Activated CD4-positive, CD25-positive, alpha-beta regulatory T cell treated with anti-CD3 and anti-CD28 coated beads, Interleukin-2, amount 50 U/mL, for 24 hours (primary cell): ENCODE results near the gene SNHG17.
"Not testable (repeated sequence)": the region's sequence is repeated elsewhere in the genome, so short reads cannot be mapped to it uniquely, and the experiment has no call there.

Experiments used
- ATAC-seq, 2 donors: fragments of 150-1000 bp; cut with Tn5 transposase; one replicate each; pipeline ENCODE4 v1.10.0; 2021; ENCODE audit warnings: mild to moderate bottlenecking in 1 of 2, moderate library complexity in 1 of 2

Gene SNHG17

DNA sequence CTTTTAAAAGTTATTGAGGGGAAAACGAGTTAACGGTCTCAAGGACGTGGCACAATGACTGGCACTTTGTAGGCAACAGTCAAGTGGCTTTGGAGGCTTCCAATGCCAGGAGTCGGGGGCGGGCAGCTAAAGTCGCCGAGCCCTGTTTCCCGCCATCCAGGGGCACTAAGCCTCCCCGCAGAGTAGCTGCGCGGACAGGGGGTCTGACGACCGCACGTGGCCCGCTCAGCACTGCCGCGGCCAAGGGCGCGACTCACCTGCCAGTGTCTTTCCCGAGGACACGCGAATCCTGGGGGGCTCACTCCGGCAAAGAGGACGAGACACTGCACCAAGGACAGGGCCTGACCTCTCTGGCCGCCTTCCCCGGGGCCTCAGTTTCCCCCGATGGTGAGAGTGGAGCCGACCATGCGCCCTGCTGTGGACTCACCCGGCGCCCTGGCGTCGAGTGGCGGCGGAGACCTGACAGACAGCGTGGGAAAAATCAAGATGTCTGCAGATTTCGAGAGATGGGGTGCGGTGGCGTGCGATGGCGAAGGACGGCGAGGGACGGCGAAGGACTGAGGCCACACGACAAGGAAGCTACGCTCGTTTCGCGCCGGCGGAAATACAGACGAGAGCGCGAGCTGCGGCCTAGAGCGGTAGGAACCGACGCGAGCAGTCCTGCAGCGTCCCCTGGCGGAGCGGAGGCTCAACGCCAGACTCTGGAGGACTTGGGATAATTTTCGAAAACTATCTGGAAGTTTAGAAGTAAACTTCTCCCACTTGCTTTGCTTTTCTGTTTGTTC is at the start of gene SNHG17:
SNHG17 (minus strand) TSS at position 559 of the 785 bp plus-strand sequence.
- ATAC-seq: peak; percentile 79 to 80

DNA sequence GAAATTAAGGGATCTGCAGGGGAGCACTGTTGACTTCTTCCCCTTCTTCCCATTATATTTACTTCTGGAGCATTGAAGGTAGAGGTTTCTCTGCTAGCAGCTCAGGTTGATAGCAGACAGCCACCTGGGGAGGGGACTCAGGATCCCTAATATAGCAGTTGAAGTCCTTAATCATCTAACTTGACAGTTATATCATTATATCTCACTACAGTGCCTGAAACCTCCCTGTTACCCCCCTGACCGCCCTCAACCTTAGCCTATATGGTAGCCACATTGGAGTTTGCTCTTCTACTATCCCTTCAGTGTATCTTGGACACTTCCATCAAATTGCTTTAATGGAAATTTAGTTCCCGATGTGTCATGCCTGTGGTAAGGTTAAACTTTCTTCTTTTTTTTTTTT is 44.5 kb upstream of the SNHG17 start:
- no peak for ATAC-seq

DNA sequence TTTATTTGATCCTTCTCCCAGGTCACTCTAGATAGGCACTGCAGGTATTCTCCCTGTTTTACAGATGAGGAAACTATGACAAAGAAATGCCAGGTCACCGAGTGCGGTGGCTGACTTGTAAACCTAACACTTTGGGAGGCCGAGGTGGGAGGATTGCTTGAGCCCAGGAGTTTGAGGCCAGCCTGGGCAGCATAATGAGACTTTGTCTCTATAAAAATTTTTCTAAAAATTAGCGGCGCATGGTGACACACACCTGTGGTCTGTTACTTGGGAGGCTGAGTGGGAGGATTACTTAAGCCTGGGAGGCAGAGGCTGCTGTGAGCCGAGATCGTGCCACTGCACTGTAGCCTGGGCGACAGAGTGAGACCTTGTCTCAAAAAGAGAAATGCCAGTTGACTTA is 42.6 kb upstream of the SNHG17 start:
- no peak for ATAC-seq

DNA sequence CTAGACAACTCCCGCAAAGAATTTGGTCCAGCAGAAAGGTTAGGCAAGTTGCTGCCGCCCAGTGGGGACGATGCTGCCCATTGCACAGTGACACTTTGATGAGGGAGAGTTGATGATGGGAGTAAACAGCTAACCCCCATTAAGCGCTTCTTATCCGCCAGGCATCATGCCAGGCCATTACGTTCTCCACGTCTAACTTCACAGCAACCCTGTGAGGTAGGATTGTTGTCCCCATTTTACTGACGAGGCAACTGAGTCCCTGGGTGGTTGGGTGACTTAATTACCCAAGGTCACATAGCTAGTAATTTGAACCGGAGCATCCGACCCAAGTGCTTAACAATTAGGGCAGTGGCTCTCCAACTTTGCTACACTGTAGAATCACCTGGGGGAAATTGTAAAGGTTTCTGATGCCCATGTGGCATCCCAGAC is 38.3 kb upstream of the SNHG17 start:
- no peak for ATAC-seq

DNA sequence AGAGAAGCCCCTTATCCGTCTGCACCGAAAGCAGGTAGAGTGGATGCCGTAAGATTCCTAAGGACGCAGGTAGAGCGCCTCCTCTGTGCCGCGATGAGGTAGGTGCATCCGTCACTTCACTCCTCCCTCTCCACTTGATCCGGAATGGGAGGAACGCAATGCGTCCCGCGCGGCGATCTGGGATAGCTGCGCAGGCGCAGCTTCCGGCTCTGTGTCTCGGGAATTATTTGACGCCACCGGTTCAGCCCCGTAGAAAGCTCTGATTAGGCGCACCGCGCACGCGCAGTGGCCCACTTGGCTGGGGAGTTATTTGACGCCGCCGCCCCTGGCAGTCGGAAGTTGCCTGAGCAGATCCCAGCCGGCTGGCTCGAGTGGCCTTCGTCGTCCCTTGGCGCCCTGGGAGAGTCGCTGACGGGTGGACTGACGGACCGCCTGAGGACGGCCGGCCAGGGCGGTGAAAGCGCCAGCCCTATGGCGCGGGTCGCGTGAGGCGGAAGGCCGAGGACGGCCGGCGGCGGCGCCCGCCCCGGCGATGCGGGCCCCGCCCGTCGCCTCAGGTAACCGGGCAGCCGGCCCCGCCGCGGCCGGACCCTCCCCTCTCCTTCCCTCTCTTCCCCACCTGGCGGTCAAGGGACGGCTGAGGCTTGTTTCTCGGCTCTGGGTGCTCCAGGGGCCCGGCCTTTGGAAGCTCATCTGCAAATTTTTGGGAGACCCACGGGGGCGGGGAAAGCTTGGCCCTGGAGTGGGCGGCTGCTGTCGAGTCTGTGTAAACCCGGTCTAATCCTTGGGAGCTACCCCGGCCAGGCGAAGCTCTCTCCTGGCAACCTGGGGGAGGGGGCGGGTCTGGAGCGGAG is 37.6 kb upstream of the SNHG17 start, which contains the start of gene RALGAPB:
RALGAPB (plus strand) TSS at position 331 of the 854 bp plus-strand sequence. CDS start 15,590 bp downstream, outside the sequence.
- peak; percentile 90 to 92 for ATAC-seq

DNA sequence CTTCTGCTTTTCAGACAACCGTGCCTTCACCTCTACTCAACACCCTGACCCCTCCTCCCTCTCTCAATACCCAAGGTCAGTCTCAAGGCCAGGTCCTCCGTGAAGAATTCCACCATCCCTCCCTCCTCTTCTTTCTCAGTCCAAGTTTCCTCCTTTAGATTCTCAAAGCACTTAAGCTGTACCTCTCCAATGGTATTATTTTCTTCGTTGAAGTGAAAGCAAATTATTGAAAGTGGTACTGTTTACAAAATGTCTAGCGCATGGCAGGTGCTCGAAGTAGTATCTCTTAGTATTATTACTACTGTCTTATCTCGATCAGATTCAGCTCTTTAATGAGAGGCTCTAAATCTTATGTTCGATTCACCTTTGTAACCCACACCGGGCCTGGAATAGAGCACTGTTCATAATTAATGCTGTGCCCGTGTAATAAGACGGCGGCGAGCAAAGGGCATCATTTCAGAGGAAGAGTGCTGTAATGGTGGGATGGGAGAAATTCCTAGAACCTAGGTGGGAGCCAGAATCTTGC is 36.9 kb upstream of the SNHG17 start:
- peak; percentile 2 to 3 for ATAC-seq

DNA sequence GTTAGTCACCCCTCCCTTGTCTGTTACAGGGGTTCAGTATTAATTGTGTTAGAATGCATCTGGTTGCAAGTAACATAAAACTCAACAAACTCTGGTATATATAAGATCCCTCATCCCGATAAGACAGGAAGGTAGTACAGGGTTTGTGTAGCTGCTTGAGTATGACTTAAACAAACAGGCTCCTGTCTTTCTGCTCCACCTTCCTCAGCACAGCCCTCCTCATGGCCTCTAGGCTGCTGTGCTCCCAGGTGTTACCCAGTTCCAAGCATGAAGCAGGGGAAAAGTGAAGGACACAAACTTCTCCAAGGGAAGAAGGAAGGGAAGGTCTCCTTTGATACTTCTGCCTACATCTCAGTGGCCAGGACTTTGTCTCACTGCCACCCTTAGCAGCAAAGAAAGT is 36.1 kb upstream of the SNHG17 start:
- no peak for ATAC-seq

DNA sequence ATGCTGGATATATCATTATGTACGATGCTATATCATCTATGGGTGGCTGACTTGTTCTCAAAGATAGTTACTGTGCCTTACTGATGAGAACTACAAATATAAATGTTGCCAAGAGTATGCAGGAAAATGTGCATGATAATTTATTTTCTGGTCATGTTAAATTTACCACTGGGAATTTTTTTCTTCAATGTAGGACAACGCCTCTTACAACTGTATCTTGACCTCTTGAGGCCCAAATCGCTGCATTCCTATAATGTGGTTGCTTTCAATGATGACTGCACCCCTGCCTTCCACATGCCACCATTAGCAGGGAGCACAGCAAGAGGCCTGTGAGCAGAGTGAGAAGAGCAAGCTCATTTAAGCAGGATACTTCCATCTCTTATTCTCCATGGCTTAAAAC is 31.9 kb upstream of the SNHG17 start:
- ATAC-seq: no peak

DNA sequence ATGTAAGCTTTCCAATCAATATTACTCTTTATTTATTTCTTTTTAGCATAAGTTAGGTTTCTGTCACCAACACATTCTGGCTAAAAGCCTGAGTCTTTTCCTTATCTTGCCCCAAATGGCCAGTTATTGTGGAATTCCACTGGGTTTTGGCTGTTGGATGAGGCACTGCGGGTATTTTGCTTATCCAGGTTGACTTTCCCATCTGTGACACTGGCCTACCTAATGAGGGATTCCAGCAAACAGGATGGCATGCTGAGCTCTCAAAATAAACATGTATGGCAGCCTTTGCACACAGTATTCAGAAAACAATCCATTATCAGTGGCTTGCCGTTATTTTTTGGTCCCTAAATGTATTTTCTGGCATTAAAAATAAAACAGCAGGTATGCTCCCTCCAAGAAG is 31.0 kb upstream of the SNHG17 start:
- no peak for ATAC-seq

DNA sequence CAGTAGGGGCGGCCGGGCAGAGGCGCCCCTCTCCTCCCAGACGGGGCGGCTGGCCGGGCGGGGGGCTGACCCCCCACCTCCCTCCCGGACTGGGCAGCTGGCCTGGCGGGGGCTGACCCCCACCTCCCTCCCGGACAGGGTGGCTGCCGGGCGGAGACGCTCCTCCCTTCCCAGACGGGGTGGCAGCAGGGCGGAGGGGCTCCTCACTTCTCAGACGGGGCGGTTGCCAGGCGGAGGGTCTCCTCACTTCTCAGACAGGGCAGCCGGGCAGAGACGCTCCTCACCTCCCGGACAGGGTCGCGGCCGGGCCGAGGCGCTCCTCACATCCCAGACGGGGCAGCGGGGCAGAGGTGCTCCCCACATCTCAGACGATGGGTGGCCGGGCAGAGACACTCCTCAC is 26.4 kb upstream of the SNHG17 start:
- ATAC-seq: not testable (repeated sequence)

DNA sequence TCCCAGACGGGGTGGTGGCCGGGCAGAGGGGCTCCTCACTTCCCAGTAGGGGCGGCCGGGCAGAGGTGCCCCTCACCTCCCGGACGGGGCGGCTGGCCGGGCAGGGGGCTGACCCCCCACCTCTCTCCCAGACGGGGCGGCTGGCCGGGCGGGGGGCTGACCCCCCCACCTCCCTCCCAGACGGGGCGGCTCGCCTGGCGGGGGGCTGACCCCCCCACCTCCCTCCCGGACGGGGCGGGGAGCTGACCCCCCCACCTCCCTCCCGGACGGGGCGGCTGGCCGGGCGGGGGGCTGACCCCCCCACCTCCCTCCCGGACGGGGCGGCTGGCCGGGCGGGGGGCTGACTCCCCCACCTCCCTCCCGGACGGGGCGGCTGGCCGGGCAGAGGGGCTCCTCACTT is 26.0 kb upstream of the SNHG17 start:
- ATAC-seq: not testable (repeated sequence)

DNA sequence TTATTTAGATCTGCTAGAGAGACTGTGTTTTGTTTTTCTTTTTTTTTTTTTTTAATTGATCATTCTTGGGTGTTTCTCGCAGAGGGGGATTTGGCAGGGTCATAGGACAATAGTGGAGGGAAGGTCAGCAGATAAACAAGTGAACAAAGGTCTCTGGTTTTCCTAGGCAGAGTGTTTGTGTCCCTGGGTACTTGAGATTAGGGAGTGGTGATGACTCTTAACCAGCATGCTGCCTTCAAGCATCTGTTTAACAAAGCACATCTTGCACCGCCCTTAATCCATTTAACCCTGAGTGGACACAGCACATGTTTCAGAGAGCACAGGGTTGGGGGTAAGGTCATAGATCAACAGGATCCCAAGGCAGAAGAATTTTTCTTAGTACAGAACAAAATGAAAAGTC is 25.5 kb upstream of the SNHG17 start:
- ATAC-seq: not testable (repeated sequence)

DNA sequence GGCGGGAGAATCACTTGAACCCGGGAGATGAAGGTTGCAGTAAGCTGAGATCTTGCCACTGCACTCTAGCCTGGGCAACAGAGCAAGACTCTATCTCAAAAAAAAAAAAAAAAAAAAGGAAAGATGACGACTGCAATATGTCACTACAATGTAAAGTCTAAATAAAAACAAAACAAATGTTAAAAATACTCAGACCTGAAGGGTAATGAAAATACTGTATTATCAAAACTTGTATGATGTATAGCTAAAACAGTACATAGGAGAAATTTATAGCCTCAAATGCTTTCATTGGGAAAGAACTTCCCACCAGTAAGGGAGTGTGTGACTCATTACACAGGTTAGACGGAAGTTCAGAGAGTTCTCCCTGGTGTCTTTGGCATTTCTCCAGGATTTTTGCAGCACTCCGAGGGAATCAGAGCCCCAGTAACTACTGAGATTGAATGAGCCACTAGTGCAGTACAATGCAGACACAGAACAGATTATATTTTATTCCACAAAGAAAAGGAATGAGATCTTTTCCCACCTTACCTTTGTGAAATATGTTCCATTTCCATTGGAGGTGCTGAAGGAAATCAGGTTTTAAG is 25.0 kb upstream of the SNHG17 start:
- ATAC-seq: no peak

DNA sequence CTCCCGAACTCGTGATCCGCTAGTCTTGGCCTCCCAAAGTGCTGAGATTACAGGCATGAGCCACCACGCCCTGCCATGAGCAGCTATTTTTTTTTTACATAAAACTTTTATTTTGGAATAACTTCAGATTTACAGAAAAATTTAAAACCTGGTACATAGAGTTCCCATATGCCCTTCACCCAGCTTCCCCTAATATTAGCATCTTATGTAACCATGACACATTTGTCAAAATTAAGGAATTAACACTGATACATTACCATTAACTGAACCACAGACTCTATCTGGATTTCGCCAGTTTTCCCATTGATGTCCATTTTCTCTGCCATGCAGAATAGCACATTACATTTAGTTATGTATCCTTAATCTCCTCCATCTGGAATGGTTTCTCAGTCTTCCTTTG is 23.2 kb upstream of the SNHG17 start:
- no peak for ATAC-seq

DNA sequence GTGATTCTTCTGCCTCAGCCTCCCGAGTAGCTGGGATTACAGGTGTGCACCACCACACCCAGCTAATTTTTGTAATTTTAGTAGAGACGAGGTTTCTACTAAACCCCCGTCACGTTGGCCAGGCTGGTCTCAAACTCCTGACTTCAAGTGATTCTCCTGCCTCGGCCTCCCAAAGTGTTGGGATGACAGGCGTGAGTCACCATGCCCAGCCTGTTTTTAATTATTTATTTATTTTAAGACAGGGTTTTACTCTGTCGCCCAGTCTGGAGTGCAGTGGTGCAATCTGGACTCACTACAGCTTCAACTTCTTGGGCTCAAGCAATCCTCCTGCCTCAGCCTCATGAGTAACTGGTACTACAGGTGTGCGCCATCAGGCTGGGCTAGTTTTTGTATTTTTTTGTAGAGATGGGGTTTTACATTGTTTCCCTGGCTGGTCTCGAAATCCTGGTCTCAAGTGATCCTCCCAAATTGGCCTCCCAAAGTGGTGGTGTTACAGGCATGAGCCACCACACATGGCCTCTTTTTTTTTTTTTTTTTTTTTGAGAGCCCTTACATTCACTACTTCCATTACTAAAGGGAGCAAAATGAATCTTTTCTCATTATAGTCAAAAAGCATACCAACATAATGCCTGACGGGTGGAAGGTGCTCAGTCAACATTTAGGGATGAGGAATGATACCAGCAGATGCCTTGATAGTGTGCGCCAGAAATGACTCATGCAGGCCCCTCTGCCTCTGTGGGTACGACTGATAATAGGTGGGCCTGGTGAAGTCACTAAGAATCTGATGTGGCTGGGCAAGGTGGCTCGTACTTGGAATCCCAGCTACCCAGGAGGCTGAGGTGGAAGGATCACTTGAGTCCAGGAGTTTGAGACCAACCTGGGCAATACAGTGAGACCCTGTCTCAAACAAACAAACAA is 19.7 kb upstream of the SNHG17 start:
- no peak for ATAC-seq

DNA sequence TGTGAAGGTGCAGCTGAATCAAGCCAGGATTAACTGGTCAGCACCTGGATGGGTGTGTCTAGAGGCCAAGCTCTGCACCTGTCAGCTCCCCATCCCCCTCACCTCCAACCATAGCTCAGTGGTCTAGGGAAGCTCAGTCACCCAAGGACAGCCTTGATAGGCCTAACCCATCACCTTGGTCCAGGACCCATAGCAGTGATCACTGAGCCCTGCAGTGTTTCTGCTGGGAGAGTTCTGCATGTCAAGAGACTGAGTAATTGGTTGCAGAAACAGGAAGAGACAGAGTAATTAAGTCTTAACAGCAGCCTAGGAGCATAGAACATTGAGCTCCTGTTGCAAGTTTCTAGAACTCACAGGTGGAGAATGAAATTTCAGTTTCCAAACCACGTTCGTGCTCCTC is 18.8 kb upstream of the SNHG17 start:
- no peak for ATAC-seq

DNA sequence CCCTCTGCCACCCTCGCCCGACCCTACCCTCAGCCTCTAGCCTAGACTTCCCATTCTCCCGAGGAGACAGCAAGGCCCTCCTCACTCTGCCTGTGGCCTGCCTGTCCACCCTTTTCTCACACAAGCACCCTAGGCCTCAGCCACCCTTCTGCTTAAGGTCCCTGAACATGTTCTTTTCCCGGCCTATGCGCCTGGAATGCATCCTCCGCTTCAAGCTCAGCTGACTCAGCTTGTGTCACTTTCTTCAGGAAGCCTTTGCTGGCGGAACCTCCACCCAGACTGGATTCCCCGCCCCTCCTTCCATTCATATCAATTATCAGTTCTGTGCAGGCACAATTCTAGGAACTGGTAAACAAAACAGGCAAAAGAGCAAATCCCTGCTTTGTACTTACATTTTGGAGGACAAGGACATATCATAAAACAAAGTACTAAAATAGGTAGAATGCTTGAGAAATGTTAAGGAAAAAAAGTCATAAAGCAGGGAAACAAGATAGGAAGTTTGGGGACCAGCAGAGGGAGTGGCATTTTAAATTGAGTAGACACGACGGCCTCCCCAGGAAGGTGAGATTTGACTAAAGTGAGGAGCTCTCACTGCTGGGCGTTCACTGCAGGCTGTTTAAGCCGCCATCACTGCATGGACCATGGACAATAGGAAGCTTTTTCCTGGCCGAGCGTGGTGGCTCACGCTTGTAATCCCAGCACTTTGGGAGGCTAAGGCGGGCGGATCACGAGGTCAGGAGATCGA is 17.9 kb upstream of the SNHG17 start:
- ATAC-seq: no peak

DNA sequence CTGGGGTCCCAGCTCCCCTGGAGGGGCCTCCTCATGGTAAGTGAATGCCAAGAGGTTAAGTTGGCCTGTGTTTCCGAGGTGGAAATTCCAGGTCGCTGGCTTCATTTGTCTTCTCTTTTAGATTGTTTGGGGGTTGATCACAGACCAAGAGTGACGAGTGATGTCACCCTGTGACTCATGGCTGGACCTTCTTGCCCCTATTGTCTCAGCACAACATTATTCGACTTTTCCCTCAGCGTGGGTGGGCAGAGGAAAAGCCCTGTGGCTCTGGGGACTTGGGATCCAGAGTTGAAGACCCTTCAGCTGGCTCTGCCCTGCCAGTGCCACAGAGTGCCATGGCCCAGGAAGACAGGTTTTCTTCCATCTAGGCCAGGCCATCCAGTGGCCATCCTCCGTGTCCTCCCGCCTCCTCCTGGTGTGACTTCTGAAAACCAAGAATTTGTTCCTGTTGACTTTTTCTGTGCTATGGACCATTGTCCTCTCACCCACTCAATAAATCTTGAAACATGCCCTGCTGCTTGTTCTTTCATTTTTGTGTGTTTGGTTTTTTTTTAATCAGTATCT is 15.4 kb upstream of the SNHG17 start:
- ATAC-seq: no peak

DNA sequence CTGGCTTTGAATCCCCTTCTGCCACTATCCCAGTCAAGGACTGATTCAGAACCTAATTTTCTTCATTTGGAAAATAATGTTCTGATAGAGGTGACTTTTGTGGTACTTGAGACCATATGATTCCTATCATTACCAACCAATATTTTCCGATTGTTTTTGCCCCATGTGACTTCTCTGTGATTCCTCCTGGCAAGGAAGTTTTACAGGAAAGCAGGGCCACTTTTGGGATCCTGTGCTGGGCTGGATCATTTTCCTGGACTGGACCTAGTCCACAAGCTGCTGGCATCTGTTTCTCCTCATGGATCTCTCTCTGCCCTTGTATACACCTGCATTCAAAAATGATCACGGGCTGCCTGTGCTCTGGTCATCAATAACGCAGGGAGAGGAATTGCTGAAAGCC is 13.9 kb upstream of the SNHG17 start:
- no peak for ATAC-seq

DNA sequence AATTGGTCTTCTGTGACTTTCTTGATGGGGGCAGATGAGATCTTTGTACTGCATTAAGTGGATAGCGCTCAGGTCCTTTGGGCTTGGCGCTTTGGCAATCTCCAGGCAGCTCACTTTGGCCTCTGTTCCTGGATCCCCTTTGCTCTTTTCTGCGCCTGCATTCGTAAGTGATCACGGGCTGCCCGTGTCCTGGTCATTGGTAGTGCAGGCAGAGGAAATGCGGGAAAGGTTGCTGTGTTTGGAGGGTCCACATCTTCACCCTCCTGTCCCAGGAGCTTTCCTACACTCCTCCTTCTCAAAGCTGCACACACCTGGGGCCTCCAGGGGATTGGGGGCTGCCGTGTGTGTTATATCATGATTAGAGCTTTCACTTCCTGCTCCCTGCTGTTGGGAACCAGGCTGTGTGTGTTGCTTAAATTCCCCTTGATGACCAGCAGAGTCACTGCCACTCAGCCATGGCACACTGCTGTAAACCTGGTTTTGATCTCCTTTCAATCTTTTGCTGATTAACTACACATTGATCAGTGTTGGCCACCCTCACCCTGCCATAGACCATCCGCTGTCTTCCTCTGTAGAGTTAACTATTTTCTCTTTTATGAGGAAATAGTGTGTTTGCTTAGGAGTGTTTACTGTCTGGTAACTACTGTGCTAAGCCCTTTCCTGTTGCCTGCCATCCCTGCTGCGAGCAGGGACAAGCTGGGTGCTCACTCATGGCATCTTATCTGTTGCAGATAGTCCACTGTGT is 13.0 kb upstream of the SNHG17 start:
- no peak for ATAC-seq
